ENCODE data around the gene GABBR2.

GABBR2 gene

GRCh38 chr9:98298476-98298875 lies 410.3 kb downstream of the GABBR2 start:
- no peak overlapping the region for H2AFZ ChIP-seq (ENCODE audit: insufficient read depth, low read length, poor library complexity)
- no peak overlapping the region for H2BK5ac ChIP-seq (ENCODE audit: low read depth, low read length, poor library complexity)
- no peak overlapping the region for H2AK5ac ChIP-seq (ENCODE audit: low read length)
- H3K27me3 ChIP-seq (ENCODE audit: insufficient read depth, low read length) = no peaks in the 10 kb centered on the region
- no peak overlapping the region for H3K18ac ChIP-seq (ENCODE audit: low read length)
- H3K79me2 ChIP-seq (ENCODE audit: control insufficient read depth, insufficient read depth, low read length, poor library complexity) = no peaks in the 10 kb centered on the region
- H4K12ac ChIP-seq (ENCODE audit: low read depth, low read length) = no peak overlapping the region
- no peak overlapping the region for H3K4me2 ChIP-seq (ENCODE audit: low read length)
- peaks cover 10 to 13% of the 10 kb centered on the region in 2 experiments for H3K4me1 ChIP-seq (ENCODE audit: control insufficient read depth in 1 of 2, insufficient read depth in 2 of 2, low read length in 2 of 2)
- no peaks in the 10 kb centered on the region for H3K9me3 ChIP-seq (ENCODE audit: insufficient read depth, low read depth, low read length)
- H4K91ac ChIP-seq (ENCODE audit: low read depth, low read length) = no peak overlapping the region
- no peak overlapping the region for H3K4me3 ChIP-seq (ENCODE audit: low read depth, low read length)
- no peaks in the 10 kb centered on the region for H3K79me1 ChIP-seq (ENCODE audit: low read length)
- H4K8ac ChIP-seq (ENCODE audit: low read depth, low read length) = no peak overlapping the region
- DNase-seq = no peak
- H3K36me3 ChIP-seq (ENCODE audit: control insufficient read depth in 1 of 2, insufficient read depth in 2 of 2, low read length in 2 of 2) = no peaks in the 10 kb centered on the region
- H3K23ac ChIP-seq (ENCODE audit: low read length) = no peak overlapping the region
- no peak overlapping the region for H2BK12ac ChIP-seq (ENCODE audit: low read length)
- H3K27ac ChIP-seq (ENCODE audit: low read depth, low read length) = no peak overlapping the region
- no peak overlapping the region for H2BK120ac ChIP-seq (ENCODE audit: insufficient read depth, low read length, poor library complexity)
- no peak overlapping the region for H3K9ac ChIP-seq (ENCODE audit: low read length)
- no peak overlapping the region for H3K4ac ChIP-seq (ENCODE audit: low read depth, low read length)
- H3K14ac ChIP-seq (ENCODE audit: low read length) = no peak overlapping the region

- H3K9me3 ChIP-seq (ENCODE audit: insufficient read depth, low read depth, low read length) = no peaks in the 10 kb centered on the region
- H3K14ac ChIP-seq (ENCODE audit: low read length) = no peak overlapping the region
- peaks cover 4 to 5% of the 10 kb centered on the region in 2 experiments for H3K4me1 ChIP-seq (ENCODE audit: control insufficient read depth in 1 of 2, insufficient read depth in 2 of 2, low read length in 2 of 2)
- H3K9ac ChIP-seq (ENCODE audit: low read length) = no peak overlapping the region
- H2BK12ac ChIP-seq (ENCODE audit: low read length) = no peak overlapping the region
- no peaks in the 10 kb centered on the region for H3K79me1 ChIP-seq (ENCODE audit: low read length)
- H3K4ac ChIP-seq (ENCODE audit: low read depth, low read length) = no peak overlapping the region
- H4K8ac ChIP-seq (ENCODE audit: low read depth, low read length) = no peak overlapping the region
- no peak overlapping the region for H3K27ac ChIP-seq (ENCODE audit: low read depth, low read length)
- no peak overlapping the region for H2BK120ac ChIP-seq (ENCODE audit: insufficient read depth, low read length, poor library complexity)
- H3K79me2 ChIP-seq (ENCODE audit: control insufficient read depth, insufficient read depth, low read length, poor library complexity) = no peaks in the 10 kb centered on the region
- H4K12ac ChIP-seq (ENCODE audit: low read depth, low read length) = no peak overlapping the region
- H3K23ac ChIP-seq (ENCODE audit: low read length) = no peak overlapping the region
- no peaks in the 10 kb centered on the region for H3K36me3 ChIP-seq (ENCODE audit: control insufficient read depth in 1 of 2, insufficient read depth in 2 of 2, low read length in 2 of 2)
- H3K27me3 ChIP-seq (ENCODE audit: insufficient read depth, low read length) = no peaks in the 10 kb centered on the region
- no peak overlapping the region for H2AK5ac ChIP-seq (ENCODE audit: low read length)
- WGBS (ENCODE audit: extremely low coverage, insufficient coverage, insufficient read length) = no CpG with 5 or more reads among the region's 6 CpGs
- no peak overlapping the region for H2AFZ ChIP-seq (ENCODE audit: insufficient read depth, low read length, poor library complexity)
- H3K4me2 ChIP-seq (ENCODE audit: low read length) = no peak overlapping the region
- no peak overlapping the region for H2BK5ac ChIP-seq (ENCODE audit: low read depth, low read length, poor library complexity)
- no peak overlapping the region for H4K91ac ChIP-seq (ENCODE audit: low read depth, low read length)
- no peak overlapping the region for H3K4me3 ChIP-seq (ENCODE audit: low read depth, low read length)
- H3K18ac ChIP-seq (ENCODE audit: low read length) = no peak overlapping the region
- DNase-seq = no peak
Observed at GRCh38 chr9:98295824-98296223, 412.9 kb downstream of the GABBR2 start.

GRCh38 chr9:98291820-98292219 lies 416.9 kb downstream of the GABBR2 start:
- no CpG with 5 or more reads among the region's 5 CpGs for WGBS (ENCODE audit: extremely low coverage, insufficient coverage, insufficient read length)

GRCh38 chr9:98290411-98290810 lies 418.3 kb downstream of the GABBR2 start:
- H2BK5ac ChIP-seq (ENCODE audit: low read depth, low read length, poor library complexity) = no peak overlapping the region
- H3K9ac ChIP-seq (ENCODE audit: low read length) = no peak overlapping the region
- H2AK5ac ChIP-seq (ENCODE audit: low read length) = no peak overlapping the region
- no peaks in the 10 kb centered on the region for H3K27me3 ChIP-seq (ENCODE audit: insufficient read depth, low read length)
- H2BK120ac ChIP-seq (ENCODE audit: insufficient read depth, low read length, poor library complexity) = no peak overlapping the region
- H3K4ac ChIP-seq (ENCODE audit: low read depth, low read length) = no peak overlapping the region
- H4K12ac ChIP-seq (ENCODE audit: low read depth, low read length) = no peak overlapping the region
- no peak overlapping the region for H4K8ac ChIP-seq (ENCODE audit: low read depth, low read length)
- no peak overlapping the region for H2BK12ac ChIP-seq (ENCODE audit: low read length)
- H3K4me1 ChIP-seq (ENCODE audit: control insufficient read depth in 1 of 2, insufficient read depth in 2 of 2, low read length in 2 of 2) = no peaks in the 10 kb centered on the region
- H3K4me2 ChIP-seq (ENCODE audit: low read length) = no peak overlapping the region
- no peak for DNase-seq
- no peak overlapping the region for H3K27ac ChIP-seq (ENCODE audit: low read depth, low read length)
- H3K4me3 ChIP-seq (ENCODE audit: low read depth, low read length) = no peak overlapping the region
- no peak overlapping the region for H3K18ac ChIP-seq (ENCODE audit: low read length)
- no CpG with 5 or more reads among the region's 18 CpGs for whole genome bisulfite sequencing (ENCODE audit: extremely low coverage, insufficient coverage, insufficient read length)
- H3K9me3 ChIP-seq (ENCODE audit: insufficient read depth, low read depth, low read length) = peaks cover 2% of the 10 kb centered on the region
- no peaks in the 10 kb centered on the region for H3K79me1 ChIP-seq (ENCODE audit: low read length)
- no peak overlapping the region for H3K14ac ChIP-seq (ENCODE audit: low read length)
- H3K79me2 ChIP-seq (ENCODE audit: control insufficient read depth, insufficient read depth, low read length, poor library complexity) = no peaks in the 10 kb centered on the region
- no peaks in the 10 kb centered on the region for H3K36me3 ChIP-seq (ENCODE audit: control insufficient read depth in 1 of 2, insufficient read depth in 2 of 2, low read length in 2 of 2)
- H2AFZ ChIP-seq (ENCODE audit: insufficient read depth, low read length, poor library complexity) = no peak overlapping the region
- H4K91ac ChIP-seq (ENCODE audit: low read depth, low read length) = no peak overlapping the region
- no peak overlapping the region for H3K23ac ChIP-seq (ENCODE audit: low read length)

More at GRCh38 chr9:98291820-98292219, 416.9 kb downstream of the GABBR2 start:
- Histone ChIP-seq H3K23ac (ENCODE audit: low read length) (no peak overlapping the region), H3K4me3 (ENCODE audit: low read depth, low read length) (no peak overlapping the region), H4K8ac (ENCODE audit: low read depth, low read length) (no peak overlapping the region), H2BK120ac (ENCODE audit: insufficient read depth, low read length, poor library complexity) (no peak overlapping the region), H3K18ac (ENCODE audit: low read length) (no peak overlapping the region), H3K4ac (ENCODE audit: low read depth, low read length) (no peak overlapping the region), H3K4me2 (ENCODE audit: low read length) (no peak overlapping the region), H3K27me3 (ENCODE audit: insufficient read depth, low read length) (no peaks in the 10 kb centered on the region), H2AFZ (ENCODE audit: insufficient read depth, low read length, poor library complexity) (no peak overlapping the region), H3K4me1 (ENCODE audit: control insufficient read depth in 1 of 2, insufficient read depth in 2 of 2, low read length in 2 of 2) (no peaks in the 10 kb centered on the region), H3K79me1 (ENCODE audit: low read length) (no peaks in the 10 kb centered on the region), H2BK12ac (ENCODE audit: low read length) (no peak overlapping the region), H3K27ac (ENCODE audit: low read depth, low read length) (no peak overlapping the region), H3K9ac (ENCODE audit: low read length) (no peak overlapping the region), H3K9me3 (ENCODE audit: insufficient read depth, low read depth, low read length) (no peaks in the 10 kb centered on the region), H4K91ac (ENCODE audit: low read depth, low read length) (no peak overlapping the region), H3K79me2 (ENCODE audit: control insufficient read depth, insufficient read depth, low read length, poor library complexity) (no peaks in the 10 kb centered on the region), H3K14ac (ENCODE audit: low read length) (no peak overlapping the region), H3K36me3 (ENCODE audit: control insufficient read depth in 1 of 2, insufficient read depth in 2 of 2, low read length in 2 of 2) (no peaks in the 10 kb centered on the region), H2BK5ac (ENCODE audit: low read depth, low read length, poor library complexity) (no peak overlapping the region), H4K12ac (ENCODE audit: low read depth, low read length) (no peak overlapping the region), H2AK5ac (ENCODE audit: low read length) (no peak overlapping the region)
- DNase-seq = peak in 1 of 2 donors; percentile 24

All from trophoblast cell (in vitro differentiated cells and primary cell).